Measurements from ENCODE around the gene PAMR1.
"Not testable (repeated sequence)": the region's sequence is repeated elsewhere in the genome, so short reads cannot be mapped to it uniquely, and the experiment has no call there.

The PAMR1 gene

DNA sequence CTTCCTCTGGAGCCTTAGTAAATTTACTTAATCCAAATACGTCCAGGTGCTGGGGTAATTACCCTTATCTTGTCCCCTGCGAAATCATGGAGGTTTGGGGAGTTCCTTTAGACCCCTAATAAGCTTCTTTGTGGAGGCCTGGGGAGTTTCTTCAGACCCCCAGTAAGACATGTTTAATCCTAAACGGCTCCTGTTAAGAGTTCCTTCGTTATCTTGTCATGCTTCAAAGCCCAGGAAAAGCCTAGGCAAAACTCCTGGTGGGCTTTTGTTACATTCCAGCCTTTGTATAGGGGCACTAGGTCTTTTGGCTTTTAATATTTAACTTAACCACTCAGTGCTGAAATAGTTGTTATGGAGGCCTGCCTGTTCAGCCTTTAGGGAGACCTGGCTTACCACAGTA, 18.1 kb upstream of the PAMR1 start:
- FAIRE-seq: no peak

DNA sequence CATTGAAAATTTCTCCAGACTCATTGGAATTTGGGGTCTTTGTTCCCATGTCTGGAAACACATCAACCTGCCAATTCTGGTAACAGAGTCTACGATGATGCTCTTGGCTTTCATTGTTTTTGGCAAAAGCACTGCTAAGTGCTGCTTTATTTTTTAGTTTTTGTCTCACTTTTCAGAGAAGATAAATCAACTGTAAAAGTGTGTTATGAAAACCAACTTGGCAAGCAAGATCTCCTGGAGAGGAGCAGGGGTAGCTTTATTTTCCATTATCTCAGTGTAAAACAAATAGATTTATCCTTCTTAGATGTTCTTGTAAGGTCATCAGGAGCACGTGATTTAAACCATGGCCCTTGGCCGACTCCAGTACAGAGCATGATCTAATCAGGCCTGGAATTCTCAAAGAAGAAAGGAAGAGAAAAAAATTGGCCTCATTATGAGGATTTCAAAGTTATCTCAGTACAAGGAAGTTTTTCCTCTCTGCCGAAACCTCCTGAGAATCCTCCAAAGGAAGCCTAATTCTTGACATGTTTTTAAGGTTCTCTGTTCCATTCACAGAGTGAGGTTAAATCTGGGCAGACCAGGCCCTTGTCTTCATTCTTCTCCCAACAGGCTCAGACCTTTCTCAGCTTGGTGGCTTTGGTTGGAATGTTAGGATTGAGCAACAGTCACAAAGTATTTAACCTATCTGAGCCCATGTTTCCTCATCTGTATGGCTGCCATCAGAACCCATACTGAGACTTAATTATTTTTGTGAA, 16.4 kb upstream of the PAMR1 start:
- no peak for FAIRE-seq

DNA sequence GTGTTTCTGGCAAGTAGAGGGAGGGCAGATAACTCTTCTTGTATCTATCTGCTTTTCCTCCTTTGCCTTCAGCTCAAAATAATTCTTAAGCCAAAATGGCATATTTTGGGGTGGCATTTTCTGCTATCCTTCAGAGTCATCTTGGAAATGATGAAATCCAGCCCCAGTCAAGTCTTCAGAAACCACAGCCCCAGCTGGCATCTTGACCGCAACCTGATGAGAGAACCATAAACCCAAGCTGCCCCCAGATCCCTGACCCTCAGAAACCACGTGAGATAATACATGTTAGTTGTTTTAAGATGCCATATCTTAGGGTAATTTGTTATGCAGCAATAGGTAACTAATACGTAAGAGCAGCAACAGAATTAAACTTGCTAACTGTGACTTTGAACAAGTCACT, 15.1 kb upstream of the PAMR1 start:
- FAIRE-seq: no peak

DNA sequence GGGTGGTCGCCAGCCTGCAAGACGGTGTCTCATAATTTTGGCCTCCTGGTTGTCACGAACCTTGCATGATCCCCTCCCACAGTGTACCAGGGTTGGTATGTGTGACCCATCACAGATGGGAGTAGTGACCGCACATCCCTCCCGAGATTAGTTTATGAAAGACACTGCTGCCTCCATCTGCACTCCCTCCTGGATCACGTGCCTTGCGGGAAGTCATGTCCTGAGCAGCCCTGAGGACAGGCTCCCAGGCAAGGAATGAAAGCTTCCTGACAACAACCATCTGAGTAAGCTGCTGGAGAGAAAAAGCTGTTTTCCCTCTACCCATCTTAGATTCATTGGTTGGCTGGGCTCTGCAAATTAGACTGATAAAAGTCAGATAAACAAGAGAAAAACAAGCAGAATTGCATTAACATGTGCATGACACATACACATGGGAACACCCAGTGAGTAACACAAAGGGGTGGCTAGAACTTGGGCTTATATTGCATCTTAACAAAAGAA, 14.4 kb upstream of the PAMR1 start:
- no peak for FAIRE-seq

DNA sequence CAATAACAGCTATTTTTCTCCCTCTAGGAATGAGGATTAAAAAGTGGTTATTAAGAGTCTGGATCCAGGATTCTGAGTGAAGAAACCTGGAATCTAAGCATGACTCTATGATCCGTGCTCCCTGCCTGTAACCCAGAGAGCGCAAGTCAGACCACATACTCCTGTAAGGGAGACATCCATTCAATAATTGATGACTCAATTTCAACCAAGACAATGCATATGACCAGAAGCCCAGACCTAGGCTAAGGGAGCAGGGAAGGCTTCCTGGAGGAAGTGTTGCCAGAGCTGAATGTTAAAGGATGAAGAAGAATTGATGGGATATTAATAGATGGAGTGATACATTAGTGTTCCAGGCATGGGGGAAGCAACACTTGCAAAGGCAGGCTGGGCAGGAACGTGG, 13.8 kb upstream of the PAMR1 start:
- FAIRE-seq: no peak

DNA sequence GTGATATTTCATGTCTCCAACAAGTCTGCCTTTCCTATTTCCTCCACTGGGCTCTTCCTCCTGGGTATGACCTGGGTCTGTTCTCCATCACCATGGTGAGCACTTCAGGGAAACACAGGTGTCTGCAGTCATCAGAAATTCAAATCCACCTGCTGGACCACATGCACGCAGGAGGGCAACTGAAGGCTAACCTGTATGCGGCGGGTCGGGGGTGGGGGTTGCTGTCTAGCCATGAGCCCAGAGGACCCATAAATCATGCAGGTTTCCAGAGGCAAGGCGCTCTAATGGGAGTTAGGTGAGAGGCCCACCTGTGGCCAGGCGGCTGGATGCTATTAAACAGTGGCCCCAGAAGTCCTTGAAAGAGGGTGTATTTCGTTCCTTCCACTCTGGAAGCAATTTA, 11.1 kb upstream of the PAMR1 start:
- FAIRE-seq: no peak

DNA sequence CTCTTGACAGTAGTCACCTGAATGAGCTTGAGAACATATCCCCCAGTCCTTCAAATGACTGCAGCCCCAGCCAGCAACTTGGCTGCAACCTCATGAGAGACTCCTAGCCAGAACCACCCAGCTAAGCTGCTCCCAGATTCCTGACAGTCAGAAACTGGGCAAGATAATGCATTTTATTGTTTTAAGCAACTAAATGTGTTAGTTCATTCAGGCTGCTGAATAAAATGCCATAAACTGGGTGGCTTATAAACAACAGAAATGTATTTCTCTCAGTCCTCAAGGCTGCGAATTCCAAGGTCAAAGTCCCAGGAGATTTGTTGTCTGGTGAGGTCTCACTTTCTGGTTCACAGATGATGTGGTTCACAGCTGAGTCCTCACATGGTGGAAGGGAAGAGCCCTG, 5.8 kb upstream of the PAMR1 start:
- FAIRE-seq: no peak

DNA sequence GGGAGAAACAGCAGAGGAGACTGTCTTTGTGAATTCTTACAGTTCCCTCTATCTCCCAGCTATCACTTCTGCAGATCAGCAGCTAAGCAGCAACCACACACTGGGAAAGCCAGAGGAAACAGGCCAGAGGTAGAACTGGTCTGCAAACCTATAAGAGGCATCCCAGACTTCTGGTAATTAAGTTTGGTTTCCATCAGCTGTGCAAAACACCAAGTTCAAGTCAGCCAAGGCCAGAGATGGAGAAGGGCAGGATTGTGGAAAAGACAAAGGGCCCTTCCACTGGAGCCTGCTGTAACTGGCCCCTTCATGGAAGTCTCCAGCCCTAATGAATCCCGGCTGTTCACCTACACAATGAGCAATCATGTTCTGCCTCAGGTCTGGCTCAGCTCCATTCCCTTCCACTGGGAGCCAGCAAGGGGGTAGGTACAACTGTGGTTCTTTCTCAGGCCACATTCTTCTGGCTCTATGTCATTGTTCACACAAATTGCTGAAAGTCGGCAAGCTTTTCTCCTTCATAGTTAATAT, 4.6 kb upstream of the PAMR1 start:
- FAIRE-seq: no peak

DNA sequence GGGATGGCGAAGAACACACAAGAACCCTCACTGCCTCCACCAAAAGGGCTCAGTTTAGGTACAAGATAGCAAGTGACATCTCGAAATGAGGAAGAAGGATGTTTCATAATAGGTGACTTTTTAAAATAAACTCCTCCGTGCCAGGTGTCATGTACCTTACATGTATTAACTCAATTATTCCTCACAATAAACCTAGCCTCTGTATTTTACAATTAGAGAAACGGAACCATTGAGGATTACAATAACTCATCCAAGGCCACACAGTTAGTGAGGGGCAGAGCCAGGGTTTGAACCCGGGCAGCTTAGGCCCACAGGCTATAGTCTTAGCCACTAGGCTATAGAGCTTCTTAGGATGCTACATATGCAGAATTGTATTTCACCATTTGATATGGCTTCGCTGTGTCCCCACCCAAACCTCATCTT, 965 bp upstream of the PAMR1 start:
- no peak for FAIRE-seq

DNA sequence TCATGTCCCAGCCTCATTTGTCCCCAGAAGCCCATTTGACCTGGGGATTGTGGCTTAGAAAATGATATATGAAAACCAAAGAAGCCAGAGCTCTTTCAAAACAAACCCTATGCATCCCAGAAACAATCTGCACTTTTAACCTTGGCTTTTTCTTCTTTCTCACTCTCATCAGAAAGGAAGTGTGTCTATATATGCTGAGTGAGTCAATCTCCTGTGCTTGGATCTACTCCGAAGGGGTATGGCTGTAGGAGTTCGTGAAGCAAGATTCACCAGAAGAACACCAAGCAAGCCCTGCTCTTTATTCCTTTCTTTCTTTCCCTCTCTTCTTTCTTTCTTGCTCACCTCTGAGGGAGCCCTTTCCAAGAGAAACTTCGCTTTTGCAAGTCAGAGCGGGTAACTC, 636 bp downstream of the PAMR1 start:
- no peak for FAIRE-seq

DNA sequence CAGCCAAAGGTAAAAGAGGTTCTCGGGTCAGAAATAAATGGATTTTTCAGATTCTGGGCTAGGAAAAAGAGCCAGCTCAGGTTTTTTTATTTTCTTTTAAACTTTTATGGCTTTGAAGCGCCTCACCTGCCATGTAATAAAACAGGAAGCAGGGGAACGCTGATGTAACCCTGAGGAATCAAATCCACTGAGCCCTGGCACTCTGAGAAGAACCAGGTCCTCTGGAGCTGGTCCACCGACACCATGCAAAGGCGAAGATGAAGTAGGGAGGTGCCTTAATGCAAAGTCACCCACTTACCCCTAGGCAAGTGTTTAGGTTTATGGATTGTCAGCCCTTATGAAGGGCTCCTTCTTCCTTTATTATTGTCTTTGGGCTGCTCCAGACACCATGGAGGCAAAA, 1.6 kb downstream of the PAMR1 start:
- FAIRE-seq: no peak

DNA sequence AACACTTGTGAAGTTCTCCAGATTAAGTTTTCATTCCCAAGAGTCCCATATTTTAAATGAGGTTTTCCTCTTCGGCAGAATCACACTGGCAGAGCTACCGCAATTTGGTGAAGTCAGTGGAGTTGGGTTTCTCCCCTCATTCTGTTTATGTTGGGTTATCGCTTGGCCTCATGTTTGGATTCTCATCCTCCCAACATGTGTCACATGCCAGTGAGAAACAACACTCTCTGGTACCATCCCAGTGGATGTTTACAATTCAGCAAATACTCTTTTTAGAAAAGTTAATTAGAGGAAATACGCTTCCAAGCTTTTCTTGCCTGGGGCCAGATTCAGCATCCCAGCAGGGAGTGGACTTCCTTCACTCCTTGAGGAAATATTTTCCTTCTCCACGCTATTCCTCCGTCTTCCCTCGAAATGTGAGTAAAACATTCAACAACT, 2.1 kb downstream of the PAMR1 start:
- FAIRE-seq: no peak

DNA sequence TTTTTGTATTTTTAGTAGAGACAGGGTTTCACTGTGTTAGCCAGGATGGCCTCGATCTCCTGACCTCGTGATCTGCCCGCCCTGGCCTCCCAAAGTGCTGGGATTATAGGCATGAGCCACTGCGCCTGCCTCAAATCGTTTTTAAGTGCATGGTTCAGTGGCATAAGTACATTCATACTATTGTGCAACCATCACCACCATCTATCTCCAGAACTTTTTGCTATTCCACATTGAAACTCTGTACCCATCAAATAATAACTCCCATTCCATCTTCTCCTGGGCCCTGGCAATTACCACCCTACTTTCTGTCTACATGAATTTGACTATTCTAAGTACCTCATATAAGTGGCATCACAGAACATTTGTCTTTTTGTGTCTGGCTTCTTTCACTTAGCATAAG, 3.3 kb downstream of the PAMR1 start:
- FAIRE-seq: not testable (repeated sequence)

DNA sequence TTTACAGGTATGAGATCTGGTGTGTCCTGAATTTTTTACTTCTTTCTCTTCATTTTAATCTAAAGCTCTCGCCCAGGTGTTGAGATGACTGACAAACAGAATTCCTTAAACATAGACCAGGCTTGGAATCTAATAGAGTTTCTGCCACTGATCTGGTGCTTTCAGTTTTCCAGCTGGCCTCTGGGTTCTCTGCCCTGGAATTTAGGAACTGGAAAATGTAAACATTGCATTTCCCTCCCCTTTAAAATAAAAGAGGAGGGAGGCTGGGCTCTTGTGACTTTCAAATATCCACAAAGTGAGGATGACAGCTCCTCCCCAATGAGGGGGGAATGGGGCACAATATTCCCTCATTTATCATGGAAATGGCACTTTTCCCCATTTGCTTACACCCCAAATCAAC, 5.0 kb downstream of the PAMR1 start:
- no peak for FAIRE-seq

DNA sequence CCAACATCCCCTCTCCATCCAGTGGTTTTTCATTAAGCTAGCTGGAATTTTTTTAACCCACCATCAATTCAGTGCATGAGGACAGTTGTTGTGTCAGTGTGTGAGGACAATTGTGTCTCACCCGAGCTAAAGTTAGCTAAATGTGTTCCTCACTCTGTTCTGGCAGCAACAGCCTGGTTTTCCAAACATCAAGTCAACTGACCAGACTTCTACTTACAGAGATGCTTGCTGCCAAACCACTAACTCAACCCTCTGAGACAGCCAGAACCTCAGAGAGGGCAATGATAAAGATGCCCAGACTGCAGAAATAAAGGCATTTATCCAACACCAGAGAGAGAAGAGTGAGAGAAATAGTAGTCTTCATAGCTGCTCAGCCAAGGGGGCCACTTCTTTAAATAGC, 6.7 kb downstream of the PAMR1 start:
- no peak for FAIRE-seq

DNA sequence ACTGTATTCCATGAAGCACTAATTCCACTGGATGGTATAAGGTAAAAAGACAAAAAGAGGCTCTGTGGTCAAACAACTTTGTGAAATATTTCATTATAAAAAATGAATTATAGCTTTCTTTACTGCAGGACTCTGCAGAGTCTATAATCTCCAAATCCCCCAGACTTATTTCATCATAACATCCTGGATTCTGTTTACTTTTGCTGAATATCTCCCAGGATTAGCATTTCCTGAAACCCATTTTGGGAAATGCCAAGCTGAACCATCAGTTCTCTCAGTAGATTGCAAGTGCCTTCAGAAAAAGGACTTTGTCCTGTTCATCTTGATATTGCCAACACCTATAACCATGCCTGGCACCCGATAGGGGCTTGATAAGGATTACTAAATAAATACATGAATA, 7.9 kb downstream of the PAMR1 start:
- no peak for FAIRE-seq

DNA sequence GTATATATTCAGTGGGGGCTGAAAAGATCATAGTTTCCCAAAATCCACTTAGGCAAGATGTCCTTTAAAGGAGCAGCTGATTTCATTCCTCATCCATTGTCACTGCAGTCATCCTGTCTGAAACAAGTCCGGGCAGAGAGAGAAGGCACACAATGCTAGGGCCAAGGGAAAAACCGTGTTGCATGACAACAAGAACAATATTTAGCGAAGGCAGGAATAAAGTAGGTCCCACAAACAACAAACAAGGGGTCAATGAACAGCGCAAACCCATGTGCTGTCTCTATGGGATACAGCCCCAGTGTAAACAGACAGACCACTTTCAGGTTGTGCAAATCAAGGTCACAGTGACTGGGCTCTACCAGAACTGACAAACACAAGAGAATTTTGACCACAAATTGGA, 9.0 kb downstream of the PAMR1 start:
- FAIRE-seq: no peak

DNA sequence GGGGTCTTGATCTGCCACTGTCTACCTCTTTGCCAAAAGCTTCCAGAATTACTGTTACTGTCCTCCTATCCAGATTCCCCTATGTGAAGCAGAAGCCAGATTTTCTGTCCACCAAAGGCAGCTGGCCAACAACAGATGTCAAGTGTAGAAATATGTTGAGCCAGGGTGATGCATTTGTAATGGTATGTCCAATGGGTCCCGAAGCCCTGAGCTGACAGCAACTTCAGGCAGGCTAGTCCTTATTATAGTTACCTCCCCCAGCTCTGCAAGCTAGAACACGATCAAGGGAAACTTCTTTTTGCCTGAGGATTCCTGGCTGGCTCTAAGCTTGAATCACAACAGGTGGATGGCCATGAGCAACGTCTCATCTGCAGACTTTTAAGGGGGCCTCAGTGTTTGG, 10.2 kb downstream of the PAMR1 start:
- FAIRE-seq: no peak

DNA sequence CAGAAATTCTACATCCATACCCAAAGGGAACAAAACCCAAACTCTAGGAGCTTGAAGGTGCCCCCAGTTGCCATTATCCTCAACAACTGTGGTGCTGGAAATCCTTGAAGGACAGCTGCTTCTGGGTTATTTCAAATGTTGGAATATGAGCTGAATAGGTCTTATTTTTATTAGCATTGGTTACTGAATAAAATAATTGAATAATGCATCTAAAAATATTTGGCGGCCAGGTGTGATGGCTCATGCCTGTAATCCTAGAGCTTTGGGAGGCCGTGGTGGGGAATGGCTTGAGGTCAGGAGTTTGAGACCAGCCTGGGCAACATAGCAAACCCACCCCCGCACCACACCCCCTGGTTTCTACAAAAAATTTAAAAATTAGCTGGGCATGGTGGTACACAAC, 10.9 kb downstream of the PAMR1 start:
- FAIRE-seq: no peak

DNA sequence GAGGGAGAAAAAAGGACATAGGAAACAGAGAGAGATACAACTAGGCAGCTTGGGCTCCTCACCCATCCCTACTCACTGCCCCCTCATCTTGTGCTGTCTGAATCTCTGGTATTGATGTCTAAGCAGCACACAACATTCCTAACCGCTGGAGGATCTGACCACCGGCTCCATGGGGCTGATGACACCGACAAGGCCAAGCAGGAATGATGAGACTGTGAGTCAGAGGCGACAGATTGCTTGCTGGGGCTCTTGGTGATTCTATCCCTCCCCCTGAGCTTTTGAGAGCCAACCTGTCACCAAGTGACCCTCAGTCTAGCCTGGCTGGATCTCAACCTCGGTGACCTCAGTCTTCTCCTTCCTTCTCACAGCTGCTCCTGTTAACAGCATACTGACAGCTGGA, 13.8 kb downstream of the PAMR1 start:
- no peak for FAIRE-seq

DNA sequence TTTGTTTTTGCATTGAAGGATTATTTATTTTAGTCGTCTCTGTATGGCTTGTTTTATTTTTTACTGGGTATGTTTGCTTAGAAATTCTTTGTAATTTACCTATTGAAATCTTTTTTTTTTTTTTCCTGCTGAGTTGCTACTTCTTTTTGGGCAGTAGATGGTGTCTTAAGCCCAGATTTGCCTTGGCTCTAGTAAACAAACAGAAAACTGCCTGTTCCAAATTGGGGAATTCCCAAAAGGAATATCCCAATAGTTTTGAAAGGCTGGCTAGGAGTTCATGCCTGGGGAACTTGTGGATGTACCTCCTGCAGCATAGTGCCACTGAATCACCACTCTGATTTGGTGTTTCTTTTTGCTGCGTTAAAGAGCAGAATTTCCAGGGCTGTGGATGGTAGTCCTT, 17.7 kb downstream of the PAMR1 start:
- no peak for FAIRE-seq

DNA sequence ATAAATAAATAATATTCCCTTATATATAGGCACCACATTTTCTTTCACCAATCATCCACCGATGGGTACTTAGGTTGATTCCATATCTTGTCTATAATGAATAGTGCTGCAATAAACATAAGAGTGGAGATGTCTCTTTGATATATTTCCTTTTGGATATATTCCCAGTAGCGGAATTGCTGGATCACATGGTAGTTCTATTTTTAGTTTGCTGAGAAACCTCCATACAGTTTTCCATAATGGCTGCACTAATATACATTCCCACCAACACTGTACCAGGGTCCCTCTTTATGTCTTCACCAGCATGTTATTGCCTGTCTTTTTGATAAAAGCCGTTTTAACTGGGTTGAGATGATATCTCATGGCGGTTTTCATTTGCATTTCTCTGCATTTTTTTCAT, 23.6 kb downstream of the PAMR1 start:
- no peak for FAIRE-seq

DNA sequence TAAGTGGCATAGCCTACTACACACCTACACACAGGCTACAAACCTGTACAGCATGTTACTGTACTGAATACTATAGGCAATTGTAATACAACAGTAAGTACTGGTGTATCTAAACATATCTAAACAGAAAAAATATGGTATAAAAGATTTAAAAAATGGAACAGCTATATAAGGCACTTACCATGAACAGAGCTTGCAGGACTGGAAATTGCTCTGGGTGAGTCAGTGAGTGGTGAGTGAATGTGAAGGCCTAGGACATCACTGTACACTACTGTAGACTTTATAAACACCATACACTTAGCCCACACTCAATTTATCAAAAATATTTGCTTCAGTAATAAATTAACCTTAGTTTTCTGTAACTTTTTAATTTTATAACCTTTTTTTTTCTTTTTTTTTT, 24.7 kb downstream of the PAMR1 start:
- FAIRE-seq: no peak

DNA sequence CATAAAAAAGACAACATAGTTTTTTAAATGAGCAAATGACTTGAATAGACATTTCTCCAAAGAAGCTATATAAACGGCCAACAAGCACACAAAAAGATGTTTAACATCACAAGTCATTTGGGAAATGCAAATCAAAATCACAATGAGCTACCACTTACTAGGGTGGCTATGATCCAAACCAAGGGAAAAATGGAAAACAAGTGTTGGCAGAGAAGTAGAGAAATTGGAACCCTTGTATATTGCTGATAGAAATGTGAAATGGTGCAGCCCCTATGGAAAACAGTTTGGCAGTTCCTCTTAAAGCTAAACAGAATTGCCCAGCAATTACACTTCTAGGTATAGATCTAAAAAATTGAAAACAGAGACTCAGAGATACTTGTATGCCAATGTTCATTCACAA, 29.0 kb downstream of the PAMR1 start:
- FAIRE-seq: no peak

DNA sequence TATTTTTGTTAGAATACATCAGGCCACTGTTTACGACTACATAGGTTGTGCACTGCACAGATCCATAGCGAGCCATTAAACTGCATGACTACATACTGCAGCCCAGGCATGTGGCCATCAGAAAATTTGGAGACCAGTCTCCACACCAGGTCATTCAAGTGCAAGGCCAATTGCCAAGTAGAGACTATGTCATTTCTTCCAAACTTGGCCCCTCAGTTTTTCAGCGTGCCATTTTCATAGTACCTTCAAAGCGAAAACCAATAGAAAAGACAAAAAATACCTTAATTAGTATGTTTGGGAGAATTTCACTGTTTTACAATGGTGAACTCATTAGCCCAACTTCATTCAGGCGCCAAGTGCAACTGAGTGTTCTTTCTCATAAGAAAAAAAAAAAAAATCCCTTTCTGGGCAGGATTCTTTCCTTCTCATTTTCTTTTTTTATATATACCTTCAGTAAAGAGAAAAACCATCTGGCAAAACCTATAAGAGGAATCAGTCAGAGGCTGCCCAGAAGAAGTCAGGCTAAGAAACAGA, 30.4 kb downstream of the PAMR1 start:
- FAIRE-seq: no peak

Data from G401.6 (cell line).